MM.1S (cell line): ENCODE measurements around the gene KCNG4.

ENCODE experiments used
- EZH2phosphoT487 ChIP-seq: fragments of 300-600 bp; sonication (generic); IDR thresholded peaks from 2 replicates; pipeline ENCODE4 v1.6.1; 2018; ENCODE audit warnings: antibody characterized with exemption, low read length
- TF ChIP-seq, protein P1 (sequence below): fragments of 300-600 bp; sonication (generic); IDR thresholded peaks from 2 replicates; pipeline ENCODE4 v1.5.1; 2016; ENCODE audit warnings: antibody characterized with exemption, low read length, mixed read lengths

DNA sequence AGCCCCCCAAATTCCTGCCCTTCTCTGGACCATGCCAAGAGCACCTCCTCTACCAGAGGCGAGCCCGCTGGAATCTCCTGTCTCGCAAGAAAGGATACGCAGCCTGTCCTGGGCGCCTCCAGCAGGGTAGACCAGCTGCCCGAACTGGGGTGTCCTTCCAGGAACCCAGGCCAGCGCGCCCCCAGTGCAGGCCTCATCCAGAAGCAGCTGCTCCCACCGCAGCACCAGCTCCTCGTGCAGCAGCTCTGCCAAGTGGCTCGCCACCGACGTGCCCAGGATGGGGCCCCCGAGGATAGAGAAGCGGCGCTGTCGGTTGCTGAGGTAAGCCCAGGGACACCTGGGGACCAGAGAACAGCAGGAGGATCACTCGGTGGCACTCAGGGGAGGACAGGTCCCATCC, 57.7 kb downstream of the KCNG4 start:
- no peak for TF ChIP-seq EZH2phosphoT487
- TF ChIP-seq, protein P1, sequence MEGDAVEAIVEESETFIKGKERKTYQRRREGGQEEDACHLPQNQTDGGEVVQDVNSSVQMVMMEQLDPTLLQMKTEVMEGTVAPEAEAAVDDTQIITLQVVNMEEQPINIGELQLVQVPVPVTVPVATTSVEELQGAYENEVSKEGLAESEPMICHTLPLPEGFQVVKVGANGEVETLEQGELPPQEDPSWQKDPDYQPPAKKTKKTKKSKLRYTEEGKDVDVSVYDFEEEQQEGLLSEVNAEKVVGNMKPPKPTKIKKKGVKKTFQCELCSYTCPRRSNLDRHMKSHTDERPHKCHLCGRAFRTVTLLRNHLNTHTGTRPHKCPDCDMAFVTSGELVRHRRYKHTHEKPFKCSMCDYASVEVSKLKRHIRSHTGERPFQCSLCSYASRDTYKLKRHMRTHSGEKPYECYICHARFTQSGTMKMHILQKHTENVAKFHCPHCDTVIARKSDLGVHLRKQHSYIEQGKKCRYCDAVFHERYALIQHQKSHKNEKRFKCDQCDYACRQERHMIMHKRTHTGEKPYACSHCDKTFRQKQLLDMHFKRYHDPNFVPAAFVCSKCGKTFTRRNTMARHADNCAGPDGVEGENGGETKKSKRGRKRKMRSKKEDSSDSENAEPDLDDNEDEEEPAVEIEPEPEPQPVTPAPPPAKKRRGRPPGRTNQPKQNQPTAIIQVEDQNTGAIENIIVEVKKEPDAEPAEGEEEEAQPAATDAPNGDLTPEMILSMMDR: no peak
